ENCODE data around the gene LMBRD2. TPM values are rescaled to one million over a fixed set of nuclear protein-coding genes. Genes with fewer than 3 reads are reported as not detected.

Gene LMBRD2
- polyA plus RNA-seq (2011; rRNA removed) (5.4 and 6.8 TPM in 2 replicates), polyA plus RNA-seq (2017; fragmentation: RNase III; extraction: RNeasy Plus Mini Kit Qiagen cat#74134 plus additional on column Dnase treatment) (2.6 to 3.6 TPM (median 2.9 TPM) in 3 replicates), polyA minus RNA-seq (2011; rRNA and poly(A)+ RNA removed) (5.7 and 6.7 TPM in 2 replicates)
- 0.41 and 0.51 TPM in 2 replicates for polyA plus RNA-seq (2012; cell fraction: cytosol; rRNA removed)
- polyA plus RNA-seq (2012; cell fraction: nucleus; rRNA removed) = 0.50 and 0.95 TPM in 2 replicates

DNA sequence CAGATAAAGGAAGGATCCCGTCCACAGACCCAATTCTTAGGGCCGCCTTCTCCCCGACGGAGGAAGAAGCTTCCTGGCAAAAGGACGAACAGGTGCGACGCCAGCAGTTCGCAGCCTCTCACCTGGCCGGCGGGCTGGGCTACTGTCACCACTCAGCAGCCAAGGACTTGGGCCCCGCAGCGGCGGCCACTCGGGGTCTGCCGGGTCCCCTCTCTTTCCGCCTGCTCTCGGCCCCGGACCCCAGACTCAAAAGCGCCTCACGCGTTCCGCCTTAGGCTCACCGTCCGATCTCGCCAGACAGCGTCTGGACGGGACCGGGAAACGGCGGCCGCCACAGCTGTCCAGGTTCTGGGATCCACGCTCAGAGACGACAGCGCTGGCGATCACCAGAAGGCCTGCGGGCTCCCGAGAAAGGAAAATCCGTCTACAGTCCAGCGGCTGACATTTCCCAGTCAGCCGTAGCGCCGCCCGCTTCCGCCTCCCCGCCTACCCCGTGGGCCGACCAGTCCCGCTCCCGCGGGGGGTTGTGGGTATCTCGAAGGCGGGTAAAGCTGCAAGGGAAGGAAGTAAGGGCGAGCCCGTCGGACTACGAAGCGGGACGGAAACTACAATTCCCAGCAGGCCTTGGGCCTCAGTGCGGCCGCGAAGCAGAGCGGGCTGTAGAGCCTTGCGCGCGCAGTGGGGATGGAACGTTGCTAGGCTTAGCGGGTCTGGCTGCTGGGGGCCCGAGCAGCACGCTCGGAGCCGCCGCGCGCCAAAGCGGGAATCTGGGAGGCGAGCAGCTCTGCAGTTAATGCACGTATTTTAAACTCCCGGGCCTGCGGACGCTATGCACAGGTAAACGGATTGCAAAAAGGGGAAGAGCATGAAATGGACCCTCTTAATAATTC, at the start of gene LMBRD2, which contains the start of gene SKP2:
LMBRD2 (minus strand) TSS at position 454 of the 890 bp plus-strand sequence. CDS start 8,538 bp downstream, outside the sequence.
SKP2 (plus strand) TSS at position 678 of the 890 bp plus-strand sequence; CDS start at position 830, 152 bp downstream.
- H3K4me2 ChIP-seq = peak within 1 kb of the TSS; percentile 81
- FAIRE-seq = peak; percentile 49

DNA sequence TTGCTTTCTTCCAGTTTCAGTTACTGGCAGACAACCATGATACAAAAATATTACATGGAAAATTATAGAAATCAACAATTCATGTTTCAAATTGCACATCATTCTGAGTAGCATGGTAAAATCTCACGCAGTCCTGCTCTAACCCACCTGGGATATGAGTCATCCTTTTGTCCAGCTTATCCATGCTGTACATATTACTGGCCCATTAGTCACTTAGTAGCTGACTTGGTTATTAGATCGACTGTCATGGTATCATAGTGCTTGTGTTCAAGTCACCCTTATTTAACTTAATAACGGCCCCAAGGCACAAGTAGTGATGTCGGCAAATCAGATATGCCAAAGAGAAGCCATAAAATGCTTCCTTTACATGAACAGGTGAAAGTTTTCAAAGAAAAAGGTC, 48.8 kb upstream of the LMBRD2 start:
- Histone ChIP-seq H3K4me1 (no peaks in the 10 kb centered on the region), H3K4me2 (no peak overlapping the region), H3K4me3 (no peak overlapping the region), H3K27ac (no peak overlapping the region), H3K9me3 (no peaks in the 10 kb centered on the region)
- FAIRE-seq (no peak), DNase-seq (ENCODE audit: low read depth in 1 of 2, low spot score in 1 of 2) (no peak), ATAC-seq (no peak)
- TF ChIP-seq FOSL2 (IDR thresholded peaks at IDR 0.05) (no peak), FOSL2 (CRISPR knock-in tag; IDR thresholded peaks at IDR 0.05) (peak; percentile 53), POLR2AphosphoS2 (conservative IDR thresholded peaks at IDR 0.05; ENCODE audit: low read length) (no peak), NFE2L2 (conservative IDR thresholded peaks at IDR 0.05; ENCODE audit: low read length) (no peak), ESRRA (IDR thresholded peaks at IDR 0.05; ENCODE audit: borderline replicate concordance, low read length) (no peak)
- TF ChIP-seq, protein P1, sequence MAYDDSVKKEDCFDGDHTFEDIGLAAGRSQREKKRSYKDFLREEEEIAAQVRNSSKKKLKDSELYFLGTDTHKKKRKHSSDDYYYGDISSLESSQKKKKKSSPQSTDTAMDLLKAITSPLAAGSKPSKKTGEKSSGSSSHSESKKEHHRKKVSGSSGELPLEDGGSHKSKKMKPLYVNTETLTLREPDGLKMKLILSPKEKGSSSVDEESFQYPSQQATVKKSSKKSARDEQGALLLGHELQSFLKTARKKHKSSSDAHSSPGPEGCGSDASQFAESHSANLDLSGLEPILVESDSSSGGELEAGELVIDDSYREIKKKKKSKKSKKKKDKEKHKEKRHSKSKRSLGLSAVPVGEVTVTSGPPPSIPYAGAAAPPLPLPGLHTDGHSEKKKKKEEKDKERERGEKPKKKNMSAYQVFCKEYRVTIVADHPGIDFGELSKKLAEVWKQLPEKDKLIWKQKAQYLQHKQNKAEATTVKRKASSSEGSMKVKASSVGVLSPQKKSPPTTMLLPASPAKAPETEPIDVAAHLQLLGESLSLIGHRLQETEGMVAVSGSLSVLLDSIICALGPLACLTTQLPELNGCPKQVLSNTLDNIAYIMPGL (CRISPR knock-in tag; IDR thresholded peaks at IDR 0.05; ENCODE audit: borderline replicate concordance) = no peak
- CTCF ChIA-PET = interaction anchor here (0.9 kb wide), 1 partner anchor 41 kb away, joined by 3 read pairs; the partner anchor contains the start of gene NADK2
- WGBS (ENCODE audit: missing lambda C conversion rate) = 76% methylated on average over 4 of the region's 4 CpGs
- POLR2A ChIA-PET = no interaction called here

More for the DNA sequence above, at the start of gene LMBRD2, which contains the start of gene SKP2:
- Histone ChIP-seq H3K9me3 (no peaks in the 10 kb centered on the region), H3K4me1 (peaks cover 7% of the 10 kb centered on the region; the same call in 1 of the 3 replicates), H3K4me3 (peak within 1 kb of the TSS; percentile 78), H3K27ac (peak within 1 kb of the TSS; percentile 79 to 89)
- ChIA-PET POLR2A (interaction anchor here (0.5 to 2.0 kb wide), 3 partner anchors 41 to 92 kb away, joined by 3 to 19 read pairs (median 6); partner anchors contain the start of gene NADK2), CTCF (interaction anchor here (0.5 to 2.9 kb wide), 5 partner anchors 14 to 722 kb away, joined by 3 to 10 read pairs (median 4); partner anchors contain the start of genes NADK2 and RANBP3L)
- peak; percentile 95 for DNase-seq (ENCODE audit: low read depth in 1 of 2, low spot score in 1 of 2)
- TF ChIP-seq KDM5A (IDR thresholded peaks at IDR 0.05) (peak; percentile 46; the same call in 1 of the 2 replicates), PHF8 (IDR thresholded peaks at IDR 0.05; ENCODE audit: borderline replicate concordance, low read depth) (peak; percentile 59), POLR2A (IDR thresholded peaks at IDR 0.05; ENCODE audit: low read length) (peak; percentile 82), JUN (IDR thresholded peaks at IDR 0.05) (peak; percentile 47 to 66; a peak in 1 of 5 replicates), CBX2 (IDR thresholded peaks at IDR 0.05; ENCODE audit: borderline replicate concordance, low read depth) (no peak), HDAC2 (IDR thresholded peaks at IDR 0.05) (no peak), MYC (IDR thresholded peaks at IDR 0.05; ENCODE audit: borderline replicate concordance, low read length) (0 out of 2 replicates have a peak, but pooled peaks have one; percentile 13)
- TF ChIP-seq, protein P2, sequence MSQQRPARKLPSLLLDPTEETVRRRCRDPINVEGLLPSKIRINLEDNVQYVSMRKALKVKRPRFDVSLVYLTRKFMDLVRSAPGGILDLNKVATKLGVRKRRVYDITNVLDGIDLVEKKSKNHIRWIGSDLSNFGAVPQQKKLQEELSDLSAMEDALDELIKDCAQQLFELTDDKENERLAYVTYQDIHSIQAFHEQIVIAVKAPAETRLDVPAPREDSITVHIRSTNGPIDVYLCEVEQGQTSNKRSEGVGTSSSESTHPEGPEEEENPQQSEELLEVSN (IDR thresholded peaks at IDR 0.05; ENCODE audit: borderline replicate concordance, low read depth) = peak; percentile 70
- TF ChIP-seq, protein P3, sequence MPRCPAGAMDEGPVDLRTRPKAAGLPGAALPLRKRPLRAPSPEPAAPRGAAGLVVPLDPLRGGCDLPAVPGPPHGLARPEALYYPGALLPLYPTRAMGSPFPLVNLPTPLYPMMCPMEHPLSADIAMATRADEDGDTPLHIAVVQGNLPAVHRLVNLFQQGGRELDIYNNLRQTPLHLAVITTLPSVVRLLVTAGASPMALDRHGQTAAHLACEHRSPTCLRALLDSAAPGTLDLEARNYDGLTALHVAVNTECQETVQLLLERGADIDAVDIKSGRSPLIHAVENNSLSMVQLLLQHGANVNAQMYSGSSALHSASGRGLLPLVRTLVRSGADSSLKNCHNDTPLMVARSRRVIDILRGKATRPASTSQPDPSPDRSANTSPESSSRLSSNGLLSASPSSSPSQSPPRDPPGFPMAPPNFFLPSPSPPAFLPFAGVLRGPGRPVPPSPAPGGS (IDR thresholded peaks at IDR 0.05) = peak; percentile 25; the same call in 1 of the 3 replicates
- WGBS (ENCODE audit: missing lambda C conversion rate) = 2% methylated on average over 58 of the region's 81 CpGs
- peak; percentile 98 to 99 for ATAC-seq

DNA sequence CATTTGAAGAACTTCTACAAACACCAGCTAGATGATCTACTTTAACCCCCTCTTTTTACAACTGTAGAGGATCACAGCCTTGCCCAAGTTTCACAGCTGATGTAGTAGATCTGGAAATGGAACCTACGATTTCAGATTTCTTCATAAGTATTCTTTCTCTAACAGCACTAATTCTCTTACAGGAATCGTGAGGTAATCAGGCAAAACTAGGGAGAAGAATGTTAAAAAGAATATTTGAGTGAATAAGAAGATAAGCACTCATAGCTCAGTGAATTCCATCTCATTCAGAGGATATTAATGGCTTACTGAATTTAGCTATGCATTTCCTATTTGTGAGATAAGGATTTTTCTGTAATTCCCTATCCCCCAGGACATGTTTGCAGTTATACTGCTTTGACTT, 47.9 kb upstream of the LMBRD2 start:
- ATAC-seq (no peak), FAIRE-seq (no peak), DNase-seq (ENCODE audit: low read depth in 1 of 2, low spot score in 1 of 2) (no peak)
- Histone ChIP-seq H3K4me3 (no peak overlapping the region), H3K4me2 (no peak overlapping the region), H3K9me3 (no peaks in the 10 kb centered on the region), H3K27ac (no peak overlapping the region), H3K4me1 (no peaks in the 10 kb centered on the region)
- no peak for TF ChIP-seq KDM1A (IDR thresholded peaks at IDR 0.05; ENCODE audit: low read depth)
- TF ChIP-seq FOXS1 (CRISPR knock-in tag; IDR thresholded peaks at IDR 0.05) = no peak
- TF ChIP-seq, protein P4, sequence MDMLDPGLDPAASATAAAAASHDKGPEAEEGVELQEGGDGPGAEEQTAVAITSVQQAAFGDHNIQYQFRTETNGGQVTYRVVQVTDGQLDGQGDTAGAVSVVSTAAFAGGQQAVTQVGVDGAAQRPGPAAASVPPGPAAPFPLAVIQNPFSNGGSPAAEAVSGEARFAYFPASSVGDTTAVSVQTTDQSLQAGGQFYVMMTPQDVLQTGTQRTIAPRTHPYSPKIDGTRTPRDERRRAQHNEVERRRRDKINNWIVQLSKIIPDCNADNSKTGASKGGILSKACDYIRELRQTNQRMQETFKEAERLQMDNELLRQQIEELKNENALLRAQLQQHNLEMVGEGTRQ (IDR thresholded peaks at IDR 0.05) = no peak
- TF ChIP-seq, protein P5, sequence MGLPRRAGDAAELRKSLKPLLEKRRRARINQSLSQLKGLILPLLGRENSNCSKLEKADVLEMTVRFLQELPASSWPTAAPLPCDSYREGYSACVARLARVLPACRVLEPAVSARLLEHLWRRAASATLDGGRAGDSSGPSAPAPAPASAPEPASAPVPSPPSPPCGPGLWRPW (IDR thresholded peaks at IDR 0.05) = no peak
- no peak for TF ChIP-seq CBX2 (IDR thresholded peaks at IDR 0.05; ENCODE audit: borderline replicate concordance, low read depth)
- no peak for TF ChIP-seq ZSCAN20 (CRISPR knock-in tag; IDR thresholded peaks at IDR 0.05)
- TF ChIP-seq BHLHE40 (IDR thresholded peaks at IDR 0.05; ENCODE audit: low read depth, low read length) = no peak
- no peak for TF ChIP-seq RARB (CRISPR knock-in tag; IDR thresholded peaks at IDR 0.05)
- TF ChIP-seq POLR2A (IDR thresholded peaks at IDR 0.05; ENCODE audit: low read length) = no peak
- TF ChIP-seq RAD21 (conservative IDR thresholded peaks at IDR 0.05 in 1 of 2, IDR thresholded peaks at IDR 0.05 in 1 of 2) = no peak
- TF ChIP-seq, protein P3 (IDR thresholded peaks at IDR 0.05) = no peak
- TF ChIP-seq NR3C1 (IDR thresholded peaks at IDR 0.05) = no peak
- WGBS (ENCODE audit: missing lambda C conversion rate) = 91% methylated on average over 2 of the region's 2 CpGs
- ChIA-PET CTCF (no interaction called here), POLR2A (no interaction called here)
